ENCODE data around the gene ATOH8.

DNA sequence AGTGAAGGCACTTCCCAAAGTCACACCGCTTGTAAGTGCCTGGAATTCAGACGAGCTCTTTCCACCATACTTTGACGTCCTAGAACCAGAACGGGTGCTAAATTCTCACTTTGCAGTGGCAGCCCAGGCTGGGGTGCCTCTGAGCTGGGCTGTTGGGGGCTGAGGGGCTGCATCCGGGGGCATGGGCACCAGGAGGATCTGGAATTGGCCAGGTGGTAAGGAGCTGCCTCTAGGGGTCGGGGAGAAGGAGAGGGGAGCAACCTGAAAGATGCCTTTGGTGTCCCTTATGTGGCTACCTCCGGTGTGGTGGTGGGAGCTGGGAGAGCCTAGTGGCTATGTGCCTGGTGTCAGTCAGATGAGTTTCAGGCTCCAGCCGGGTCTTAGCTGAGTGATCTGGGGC is 7.1 kb downstream of the ATOH8 start:
- TF ChIP-seq NFYB (IDR thresholded peaks at IDR 0.05; ENCODE audit: insufficient read depth, low read depth, low read length) (no peak), POLR2AphosphoS5 (IDR thresholded peaks at IDR 0.05; ENCODE audit: low read length) (no peak)
- TF ChIP-seq, protein P1, sequence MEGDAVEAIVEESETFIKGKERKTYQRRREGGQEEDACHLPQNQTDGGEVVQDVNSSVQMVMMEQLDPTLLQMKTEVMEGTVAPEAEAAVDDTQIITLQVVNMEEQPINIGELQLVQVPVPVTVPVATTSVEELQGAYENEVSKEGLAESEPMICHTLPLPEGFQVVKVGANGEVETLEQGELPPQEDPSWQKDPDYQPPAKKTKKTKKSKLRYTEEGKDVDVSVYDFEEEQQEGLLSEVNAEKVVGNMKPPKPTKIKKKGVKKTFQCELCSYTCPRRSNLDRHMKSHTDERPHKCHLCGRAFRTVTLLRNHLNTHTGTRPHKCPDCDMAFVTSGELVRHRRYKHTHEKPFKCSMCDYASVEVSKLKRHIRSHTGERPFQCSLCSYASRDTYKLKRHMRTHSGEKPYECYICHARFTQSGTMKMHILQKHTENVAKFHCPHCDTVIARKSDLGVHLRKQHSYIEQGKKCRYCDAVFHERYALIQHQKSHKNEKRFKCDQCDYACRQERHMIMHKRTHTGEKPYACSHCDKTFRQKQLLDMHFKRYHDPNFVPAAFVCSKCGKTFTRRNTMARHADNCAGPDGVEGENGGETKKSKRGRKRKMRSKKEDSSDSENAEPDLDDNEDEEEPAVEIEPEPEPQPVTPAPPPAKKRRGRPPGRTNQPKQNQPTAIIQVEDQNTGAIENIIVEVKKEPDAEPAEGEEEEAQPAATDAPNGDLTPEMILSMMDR (IDR thresholded peaks at IDR 0.05 in 2 of 3, conservative IDR thresholded peaks at IDR 0.05 in 1 of 3; ENCODE audit: control insufficient read depth in 2 of 3, extremely low read depth in 1 of 3, insufficient read depth in 1 of 3, low read depth in 3 of 3, low read length in 3 of 3), result no peak
